Measurements from ENCODE around the gene FRAS1.

The FRAS1 gene

GRCh38 chr4:78525559-78525958 is 468.4 kb downstream of the FRAS1 start:
- ChIA-PET POLR2A (no interaction called here), CTCF (interaction anchor here (0.6 kb wide), 1 partner anchor 10 kb away, joined by 4 read pairs; no protein-coding TSS in a partner anchor)
- no peak for TF ChIP-seq ARNT (IDR thresholded peaks at IDR 0.05)
- TF ChIP-seq ELF4 (IDR thresholded peaks at IDR 0.05), result no peak
- TF ChIP-seq L3MBTL2 (conservative IDR thresholded peaks at IDR 0.05), result no peak
- TF ChIP-seq HDGF (IDR thresholded peaks at IDR 0.05; ENCODE audit: borderline replicate concordance), result no peak
- TF ChIP-seq SUZ12 (IDR thresholded peaks at IDR 0.05), result no peak
- no peak for TF ChIP-seq FOXA1 (IDR thresholded peaks at IDR 0.05)
- TF ChIP-seq BHLHE40 (IDR thresholded peaks at IDR 0.05; ENCODE audit: borderline replicate concordance), result no peak
- no peak for TF ChIP-seq PKNOX1 (IDR thresholded peaks at IDR 0.05)
- no peak for TF ChIP-seq LEF1 (IDR thresholded peaks at IDR 0.05; ENCODE audit: borderline replicate concordance)
- no peak for TF ChIP-seq ZNF384 (IDR thresholded peaks at IDR 0.05)
- no peak for TF ChIP-seq FOXM1 (IDR thresholded peaks at IDR 0.05; ENCODE audit: borderline replicate concordance)
- TF ChIP-seq TARDBP (IDR thresholded peaks at IDR 0.05), result no peak
- no peak for TF ChIP-seq NFRKB (IDR thresholded peaks at IDR 0.05)
- TF ChIP-seq FOXK2 (IDR thresholded peaks at IDR 0.05), result no peak
- TF ChIP-seq CTBP1 (IDR thresholded peaks at IDR 0.05; ENCODE audit: borderline replicate concordance), result no peak
- no peak for TF ChIP-seq SP1 (IDR thresholded peaks at IDR 0.05)
- DNase-seq (ENCODE audit: extremely low spot score), result no peak

- TF ChIP-seq BHLHE40 (IDR thresholded peaks at IDR 0.05; ENCODE audit: borderline replicate concordance) (no peak), FOXK2 (IDR thresholded peaks at IDR 0.05) (no peak), TARDBP (IDR thresholded peaks at IDR 0.05) (no peak), LEF1 (IDR thresholded peaks at IDR 0.05; ENCODE audit: borderline replicate concordance) (no peak), PKNOX1 (IDR thresholded peaks at IDR 0.05) (no peak), CTBP1 (IDR thresholded peaks at IDR 0.05; ENCODE audit: borderline replicate concordance) (no peak), SP1 (IDR thresholded peaks at IDR 0.05) (no peak), HDGF (IDR thresholded peaks at IDR 0.05; ENCODE audit: borderline replicate concordance) (no peak), SUZ12 (IDR thresholded peaks at IDR 0.05) (no peak), ELF4 (IDR thresholded peaks at IDR 0.05) (no peak), L3MBTL2 (conservative IDR thresholded peaks at IDR 0.05) (no peak), FOXA1 (IDR thresholded peaks at IDR 0.05) (no peak), NFRKB (IDR thresholded peaks at IDR 0.05) (no peak), ARNT (IDR thresholded peaks at IDR 0.05) (no peak)
- no peak for DNase-seq (ENCODE audit: extremely low spot score)
- CTCF ChIA-PET, result no interaction called here
Observed at GRCh38 chr4:78527103-78527502, 470.0 kb downstream of the FRAS1 start.

DNA sequence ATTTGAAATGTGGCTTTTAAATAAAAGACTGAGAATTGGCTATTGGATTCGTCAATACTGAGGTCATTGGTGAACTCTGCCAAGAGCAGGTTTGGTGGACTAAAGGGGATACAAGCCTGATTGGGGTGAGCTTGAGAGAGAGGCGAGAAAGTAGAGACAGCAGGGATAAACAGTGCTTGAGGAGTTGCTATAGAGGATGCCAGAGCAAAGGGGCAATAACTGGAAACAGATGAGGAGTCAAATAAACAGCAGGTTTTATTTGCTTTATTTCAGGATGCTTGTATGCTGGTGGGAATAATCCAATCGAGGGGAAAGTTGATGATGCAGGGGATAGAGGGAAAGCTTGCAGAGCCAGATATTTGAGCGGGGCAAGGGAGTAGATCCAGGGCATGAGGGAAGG is 470.4 kb downstream of the FRAS1 start:
- ChIA-PET POLR2A (interaction anchor here (0.8 kb wide), 1 partner anchor 9 kb away, joined by 3 read pairs; no protein-coding TSS in a partner anchor), CTCF (no interaction called here)
- DNase-seq (ENCODE audit: extremely low spot score), result no peak
- TF ChIP-seq ARNT (IDR thresholded peaks at IDR 0.05) (no peak), SUZ12 (IDR thresholded peaks at IDR 0.05) (no peak), FOXM1 (IDR thresholded peaks at IDR 0.05; ENCODE audit: borderline replicate concordance) (no peak), CTBP1 (IDR thresholded peaks at IDR 0.05; ENCODE audit: borderline replicate concordance) (no peak), LEF1 (IDR thresholded peaks at IDR 0.05; ENCODE audit: borderline replicate concordance) (no peak), L3MBTL2 (conservative IDR thresholded peaks at IDR 0.05) (no peak)

More at GRCh38 chr4:78527103-78527502, 470.0 kb downstream of the FRAS1 start:
- POLR2A ChIA-PET, result interaction anchor here (0.8 kb wide), 1 partner anchor 9 kb away, joined by 3 read pairs; no protein-coding TSS in a partner anchor

- no peak for DNase-seq (ENCODE audit: extremely low spot score)
- TF ChIP-seq CTBP1 (IDR thresholded peaks at IDR 0.05; ENCODE audit: borderline replicate concordance) (no peak), SP1 (IDR thresholded peaks at IDR 0.05) (no peak), L3MBTL2 (conservative IDR thresholded peaks at IDR 0.05) (no peak), LEF1 (IDR thresholded peaks at IDR 0.05; ENCODE audit: borderline replicate concordance) (no peak), HDGF (IDR thresholded peaks at IDR 0.05; ENCODE audit: borderline replicate concordance) (no peak), ELF4 (IDR thresholded peaks at IDR 0.05) (no peak), TARDBP (IDR thresholded peaks at IDR 0.05) (no peak), NFRKB (IDR thresholded peaks at IDR 0.05) (no peak), FOXA1 (IDR thresholded peaks at IDR 0.05) (no peak), SUZ12 (IDR thresholded peaks at IDR 0.05) (no peak), FOXK2 (IDR thresholded peaks at IDR 0.05) (no peak), FOXM1 (IDR thresholded peaks at IDR 0.05; ENCODE audit: borderline replicate concordance) (no peak), BHLHE40 (IDR thresholded peaks at IDR 0.05; ENCODE audit: borderline replicate concordance) (no peak)
- ChIA-PET POLR2A (no interaction called here), CTCF (no interaction called here)
Observed at GRCh38 chr4:78528327-78528726, 471.2 kb downstream of the FRAS1 start.

DNA sequence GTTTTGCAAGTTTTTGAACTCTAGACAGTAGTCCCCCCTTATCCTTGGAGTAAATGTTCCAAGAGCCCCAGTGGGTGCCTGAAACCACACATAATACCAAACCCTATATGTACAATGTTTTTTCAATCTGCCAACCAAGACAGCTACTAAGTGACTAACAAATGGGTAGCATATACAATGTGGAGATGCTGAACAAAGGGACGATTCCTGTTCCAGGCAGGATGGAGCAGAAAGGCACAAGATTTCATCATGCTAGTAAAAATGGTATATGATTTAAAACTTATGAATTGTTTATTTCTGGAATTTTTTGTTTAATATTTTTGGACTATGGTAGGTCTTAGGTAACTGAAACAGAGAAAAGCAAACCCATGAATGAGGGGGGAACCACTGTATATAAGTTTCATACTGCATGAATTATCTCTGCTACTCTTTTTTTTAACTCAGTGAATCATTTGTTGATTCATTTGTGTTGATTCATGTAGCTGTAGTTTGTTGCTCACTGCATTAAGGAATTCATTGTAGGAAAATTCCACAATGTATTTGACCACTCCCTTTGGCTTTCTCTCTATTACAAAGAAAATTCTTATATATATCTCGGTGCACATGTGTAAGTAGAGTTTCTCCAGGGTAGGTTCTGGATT is 472.6 kb downstream of the FRAS1 start:
- CTCF ChIA-PET, result no interaction called here
- no peak for DNase-seq (ENCODE audit: extremely low spot score)
- POLR2A ChIA-PET, result no interaction called here
- TF ChIP-seq ARNT (IDR thresholded peaks at IDR 0.05) (no peak), FOXK2 (IDR thresholded peaks at IDR 0.05) (no peak), PKNOX1 (IDR thresholded peaks at IDR 0.05) (no peak)

GRCh38 chr4:78532046-78532445 is 474.9 kb downstream of the FRAS1 start:
- TF ChIP-seq ELF4 (IDR thresholded peaks at IDR 0.05) (no peak), FOXK2 (IDR thresholded peaks at IDR 0.05) (no peak), LEF1 (IDR thresholded peaks at IDR 0.05; ENCODE audit: borderline replicate concordance) (no peak), BHLHE40 (IDR thresholded peaks at IDR 0.05; ENCODE audit: borderline replicate concordance) (no peak), HDGF (IDR thresholded peaks at IDR 0.05; ENCODE audit: borderline replicate concordance) (no peak), CTBP1 (IDR thresholded peaks at IDR 0.05; ENCODE audit: borderline replicate concordance) (no peak), L3MBTL2 (conservative IDR thresholded peaks at IDR 0.05) (no peak), PKNOX1 (IDR thresholded peaks at IDR 0.05) (no peak), FOXA1 (IDR thresholded peaks at IDR 0.05) (no peak), ARNT (IDR thresholded peaks at IDR 0.05) (no peak)
- ChIA-PET CTCF (no interaction called here), POLR2A (no interaction called here)
- no peak for DNase-seq (ENCODE audit: extremely low spot score)

Measured in HEK293T (cell line).